ENCODE data around the gene TBCCD1.

DNA sequence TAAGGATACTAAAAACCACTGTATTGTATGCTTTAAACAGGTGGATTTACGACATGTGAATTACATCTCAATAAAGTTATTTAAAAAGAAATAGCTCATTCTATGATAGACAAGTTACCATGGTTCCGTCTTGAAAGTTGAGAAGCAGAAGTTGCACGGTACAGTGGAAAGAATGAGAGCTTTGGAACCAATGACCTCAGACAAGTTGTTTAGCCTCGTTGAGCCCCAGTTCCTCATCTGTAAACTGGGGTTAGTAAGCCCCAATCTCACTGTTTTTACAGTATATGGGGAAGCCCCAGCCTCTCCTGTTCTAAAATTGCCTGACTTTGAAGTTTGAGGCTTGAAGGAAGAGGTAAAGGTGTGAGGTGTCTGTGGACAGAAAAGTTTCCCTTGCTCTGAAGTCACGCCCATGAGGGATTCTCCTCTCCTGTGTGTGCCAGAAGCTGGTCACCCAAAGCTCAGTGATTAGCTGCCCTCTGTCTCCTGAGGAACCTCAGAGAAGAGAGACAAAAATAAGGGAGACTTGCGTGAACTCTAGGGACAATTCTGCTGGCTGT is 32.9 kb downstream of the TBCCD1 start:
- TF ChIP-seq POLR2A (IDR thresholded peaks at IDR 0.05): no peak
- TF ChIP-seq CTCF (IDR thresholded peaks at IDR 0.05 in 8 of 11, conservative IDR thresholded peaks at IDR 0.05 in 3 of 11): no peak
